Mesenchymal stem cell (in vitro differentiated cells and primary cell): ENCODE results near the gene RAD51B.
A peak's percentile ranks its signal among the peaks of the same experiment; 100 is the strongest.

Experiments used
- DNase-seq: peaks from one replicate; pipeline ENCODE4 v3.0.0-alpha.2; 2013
- H2AFZ ChIP-seq: one replicate; pipeline ENCODE4 v1.6.1; 2013; ENCODE audit warnings: low read depth, mild to moderate bottlenecking, control low read depth, inconsistent platforms, low read length, moderate library complexity
- H2AK5ac ChIP-seq: 2 replicates; pipeline ENCODE4 v1.6.1; 2013; ENCODE audit warnings: low read length, moderate library complexity, mild to moderate bottlenecking, inconsistent platforms; ENCODE audit not compliant: severe bottlenecking
- H2BK120ac ChIP-seq: one replicate; pipeline ENCODE4 v1.6.1; 2013; ENCODE audit warnings: low read depth, mild to moderate bottlenecking, inconsistent platforms, low read length, moderate library complexity
- H2BK12ac ChIP-seq, 2 experiments: one replicate each; pipeline ENCODE4 v1.6.1; 2013; ENCODE audit warnings: inconsistent platforms in 2 of 2, low read length in 2 of 2, mild to moderate bottlenecking in 2 of 2, moderate library complexity in 2 of 2, control low read depth in 1 of 2
- H2BK15ac ChIP-seq: one replicate; pipeline ENCODE4 v1.6.1; 2013; ENCODE audit warnings: mild to moderate bottlenecking, low read depth, inconsistent platforms; ENCODE audit not compliant: poor library complexity, severe bottlenecking
- H2BK5ac ChIP-seq: 2 replicates; pipeline ENCODE4 v1.6.1; 2013; ENCODE audit warnings: low read depth, mild to moderate bottlenecking, low read length, control low read depth, inconsistent platforms; ENCODE audit not compliant: poor library complexity, severe bottlenecking
- H3K14ac ChIP-seq, 2 experiments: one replicate each; pipeline ENCODE4 v1.6.1; 2013; ENCODE audit warnings: inconsistent platforms in 2 of 2, low read length in 2 of 2, control low read depth in 1 of 2, mild to moderate bottlenecking in 1 of 2, moderate library complexity in 1 of 2
- H3K18ac ChIP-seq, 2 experiments: one replicate each; pipeline ENCODE4 v1.6.1; 2013; ENCODE audit warnings: inconsistent platforms in 2 of 2, low read length in 2 of 2, control low read depth in 1 of 2, low read depth in 1 of 2, mild to moderate bottlenecking in 1 of 2
- H3K23ac ChIP-seq, 2 experiments: one replicate each; pipeline ENCODE4 v1.6.1; 2013; ENCODE audit warnings: inconsistent platforms in 2 of 2, low read length in 2 of 2, mild to moderate bottlenecking in 2 of 2, moderate library complexity in 2 of 2, control low read depth in 1 of 2
- H3K27ac ChIP-seq: 2 replicates; pipeline ENCODE4 v1.5.1; 2013; ENCODE audit warnings: mild to moderate bottlenecking, moderate library complexity, low read length, control low read depth, inconsistent platforms; ENCODE audit not compliant: poor library complexity, severe bottlenecking
- H3K27me3 ChIP-seq, 2 experiments: 2 replicates each; pipeline versions ENCODE4 v1.6.1 to v1.7.0; 2013; ENCODE audit warnings: low read length in 2 of 2, mild to moderate bottlenecking in 2 of 2, moderate library complexity in 2 of 2, control low read depth in 1 of 2, inconsistent platforms in 1 of 2; ENCODE audit not compliant: control insufficient read depth in 1 of 2, insufficient read depth in 1 of 2
- H3K36me3 ChIP-seq, 2 experiments: 2 replicates each; pipeline versions ENCODE4 v1.6.1 to v1.7.0; 2013; ENCODE audit warnings: low read length in 2 of 2, control low read depth in 1 of 2, inconsistent platforms in 1 of 2, low read depth in 1 of 2, mild to moderate bottlenecking in 1 of 2; ENCODE audit not compliant: insufficient read depth in 2 of 2, control insufficient read depth in 1 of 2
- H3K4ac ChIP-seq, 2 experiments: one replicate each; pipeline ENCODE4 v1.6.1; 2013; ENCODE audit warnings: inconsistent platforms in 2 of 2, low read length in 2 of 2, mild to moderate bottlenecking in 2 of 2, moderate library complexity in 2 of 2, control low read depth in 1 of 2, low read depth in 1 of 2
- H3K4me1 ChIP-seq: 2 replicates; pipeline ENCODE4 v1.6.1; 2013; ENCODE audit warnings: low read depth, low read length, control low read depth; ENCODE audit not compliant: control insufficient read depth, insufficient read depth
- H3K4me2 ChIP-seq: 2 replicates; pipeline ENCODE4 v1.6.1; 2013; ENCODE audit warnings: low read length, mild to moderate bottlenecking, inconsistent platforms; ENCODE audit not compliant: poor library complexity, severe bottlenecking
- H3K4me3 ChIP-seq, 2 experiments: 2 replicates each; pipeline versions ENCODE4 v1.5.1 to v1.7.0; 2013; ENCODE audit warnings: low read length in 2 of 2, mild to moderate bottlenecking in 2 of 2, control low read depth in 1 of 2, low read depth in 1 of 2; ENCODE audit not compliant: insufficient read depth in 1 of 2
- H3K79me1 ChIP-seq: replicated peaks from 2 replicates; pipeline ENCODE4 v1.6.1; 2013; ENCODE audit warnings: mild to moderate bottlenecking, control low read depth, low read length, inconsistent platforms; ENCODE audit not compliant: poor library complexity, severe bottlenecking
- H3K9ac ChIP-seq: 2 replicates; pipeline ENCODE4 v1.7.0; 2013; ENCODE audit warnings: mild to moderate bottlenecking, low read length, moderate library complexity
- H3K9me3 ChIP-seq: 2 replicates; pipeline ENCODE4 v1.7.0; 2013; ENCODE audit warnings: mild to moderate bottlenecking, low read length; ENCODE audit not compliant: control insufficient read depth
- H4K8ac ChIP-seq: one replicate; pipeline ENCODE4 v1.6.1; 2013; ENCODE audit warnings: inconsistent platforms, mild to moderate bottlenecking, low read length, moderate library complexity
- H4K91ac ChIP-seq: one replicate; pipeline ENCODE4 v1.6.1; 2013; ENCODE audit warnings: mild to moderate bottlenecking, low read length, inconsistent platforms
- WGBS: methylation state at CpG from one replicate; pipeline ENCODE4 v1.1.7; 2013; ENCODE audit warnings: mixed read lengths; 5-methylcytosine and 5-hydroxymethylcytosine counted together

Gene RAD51B

GRCh38 chr14:68609012-68609411 is 789.4 kb downstream of the RAD51B start:
- Histone ChIP-seq H2BK12ac (peak overlapping the region; percentile 91 to 97), H3K4me2 (no peak overlapping the region), H2BK15ac (peak overlapping the region; percentile 92), H3K18ac (peak overlapping the region; percentile 98 to 99), H3K9ac (no peak overlapping the region), H2AK5ac (no peak overlapping the region), H3K27me3 (no peaks in the 10 kb centered on the region), H3K23ac (peak overlapping the region in 1 of 2 experiments; percentile 46), H3K27ac (no peak overlapping the region), H4K91ac (peak overlapping the region; percentile 99), H3K4me1 (peaks cover 13% of the 10 kb centered on the region), H2BK120ac (peak overlapping the region; percentile 93), H3K79me1 (no peaks in the 10 kb centered on the region), H4K8ac (peak overlapping the region; percentile 96), H2BK5ac (no peak overlapping the region), H3K14ac (peak overlapping the region; percentile 44 to 99), H3K9me3 (peaks cover 10% of the 10 kb centered on the region), H3K36me3 (peaks cover 0 to 3% of the 10 kb centered on the region in 2 experiments), H3K4ac (peak overlapping the region; percentile 98 to 100), H2AFZ (no peak overlapping the region), H3K4me3 (no peak overlapping the region)
- WGBS, result 93% methylated on average over 7 of the region's 7 CpGs
- no peak for DNase-seq

GRCh38 chr14:68610251-68610793 is 790.7 kb downstream of the RAD51B start:
- Histone ChIP-seq H3K18ac (peak overlapping the region; percentile 93 to 99), H4K91ac (peak overlapping the region; percentile 99), H2BK12ac (peak overlapping the region; percentile 69 to 97), H3K9ac (no peak overlapping the region), H2BK120ac (peak overlapping the region; percentile 93), H4K8ac (peak overlapping the region; percentile 78), H3K4me3 (no peak overlapping the region), H2BK15ac (peak overlapping the region; percentile 82), H3K14ac (peak overlapping the region in 1 of 2 experiments; percentile 76), H2AK5ac (no peak overlapping the region), H3K36me3 (peaks cover 0 to 3% of the 10 kb centered on the region in 2 experiments), H3K4ac (peak overlapping the region; percentile 64 to 73), H3K27ac (no peak overlapping the region), H2BK5ac (no peak overlapping the region), H3K23ac (no peak overlapping the region), H3K4me1 (peaks cover 13% of the 10 kb centered on the region), H3K9me3 (peaks cover 19% of the 10 kb centered on the region), H3K27me3 (no peaks in the 10 kb centered on the region), H2AFZ (no peak overlapping the region), H3K79me1 (no peaks in the 10 kb centered on the region), H3K4me2 (no peak overlapping the region)
- DNase-seq, result no peak
- 97% methylated on average over 8 of the region's 8 CpGs for WGBS

GRCh38 chr14:68611599-68611998 is 792.0 kb downstream of the RAD51B start:
- no peak for DNase-seq
- no peak overlapping the region for H3K14ac ChIP-seq
- no peak overlapping the region for H2AK5ac ChIP-seq
- peak overlapping the region; percentile 61 to 90 for H3K18ac ChIP-seq
- no peak overlapping the region for H3K4me3 ChIP-seq
- H3K27ac ChIP-seq, result no peak overlapping the region
- H2AFZ ChIP-seq, result no peak overlapping the region
- H2BK12ac ChIP-seq, result peak overlapping the region; percentile 74 to 99
- no peaks in the 10 kb centered on the region for H3K79me1 ChIP-seq
- WGBS, result 76% methylated on average over 4 of the region's 4 CpGs
- peaks cover 0 to 3% of the 10 kb centered on the region in 2 experiments for H3K36me3 ChIP-seq
- peaks cover 29% of the 10 kb centered on the region for H3K9me3 ChIP-seq
- H2BK120ac ChIP-seq, result peak overlapping the region; percentile 35
- no peak overlapping the region for H3K9ac ChIP-seq
- no peak overlapping the region for H3K4me2 ChIP-seq
- H2BK15ac ChIP-seq, result no peak overlapping the region
- peak overlapping the region; percentile 73 for H4K91ac ChIP-seq
- no peak overlapping the region for H3K23ac ChIP-seq
- peak overlapping the region; percentile 53 to 96 for H3K4ac ChIP-seq
- peaks cover 13% of the 10 kb centered on the region for H3K4me1 ChIP-seq
- H3K27me3 ChIP-seq, result no peaks in the 10 kb centered on the region
- peak overlapping the region; percentile 78 for H4K8ac ChIP-seq
- no peak overlapping the region for H2BK5ac ChIP-seq

- no peak overlapping the region for H2AK5ac ChIP-seq
- no peak overlapping the region for H3K4me3 ChIP-seq
- no peak overlapping the region for H2BK15ac ChIP-seq
- peak overlapping the region; percentile 45 for H4K8ac ChIP-seq
- DNase-seq, result peak; percentile 89
- H3K4ac ChIP-seq, result peak overlapping the region in 1 of 2 experiments; percentile 96
- H2BK12ac ChIP-seq, result peak overlapping the region; percentile 52 to 97
- H2AFZ ChIP-seq, result no peak overlapping the region
- H3K9ac ChIP-seq, result no peak overlapping the region
- no peak overlapping the region for H2BK120ac ChIP-seq
- peaks cover 11% of the 10 kb centered on the region for H3K4me1 ChIP-seq
- H3K18ac ChIP-seq, result peak overlapping the region; percentile 28 to 90
- H3K4me2 ChIP-seq, result no peak overlapping the region
- H2BK5ac ChIP-seq, result no peak overlapping the region
- H3K79me1 ChIP-seq, result no peaks in the 10 kb centered on the region
- WGBS, result 21% methylated on average over 5 of the region's 5 CpGs
- H3K14ac ChIP-seq, result no peak overlapping the region
- no peak overlapping the region for H3K23ac ChIP-seq
- peak overlapping the region; percentile 1 for H4K91ac ChIP-seq
- H3K36me3 ChIP-seq, result peaks cover 0 to 3% of the 10 kb centered on the region in 2 experiments
- H3K9me3 ChIP-seq, result peaks cover 33% of the 10 kb centered on the region
- H3K27me3 ChIP-seq, result no peaks in the 10 kb centered on the region
- no peak overlapping the region for H3K27ac ChIP-seq
These were observed 792.5 kb downstream of the RAD51B start for GRCh38 chr14:68612049-68612448.
